Measurements from ENCODE around the gene PEX1.
"Not testable (repeated sequence)": the region's sequence is repeated elsewhere in the genome, so short reads cannot be mapped to it uniquely, and the experiment has no call there.

Gene PEX1

DNA sequence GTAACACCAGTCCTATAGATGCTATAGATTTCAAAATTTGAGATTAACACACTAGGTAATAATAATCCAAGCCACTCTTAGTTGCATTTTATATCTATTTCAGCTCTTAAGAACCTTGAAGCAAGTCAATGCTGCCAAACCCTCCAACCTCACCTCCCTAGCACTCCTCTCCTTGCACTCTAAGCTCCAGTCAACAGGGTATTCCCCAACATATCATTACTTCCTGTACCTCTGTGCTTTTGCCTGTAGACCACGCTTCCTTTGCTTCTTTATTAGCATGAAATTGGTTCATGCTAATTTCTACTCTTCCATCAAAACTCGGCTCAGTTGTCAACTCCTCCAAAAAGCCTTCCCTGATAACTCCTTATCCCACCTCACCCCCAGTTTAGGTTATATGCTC, 24.6 kb downstream of the PEX1 start:
- no peak for DNase-seq

DNA sequence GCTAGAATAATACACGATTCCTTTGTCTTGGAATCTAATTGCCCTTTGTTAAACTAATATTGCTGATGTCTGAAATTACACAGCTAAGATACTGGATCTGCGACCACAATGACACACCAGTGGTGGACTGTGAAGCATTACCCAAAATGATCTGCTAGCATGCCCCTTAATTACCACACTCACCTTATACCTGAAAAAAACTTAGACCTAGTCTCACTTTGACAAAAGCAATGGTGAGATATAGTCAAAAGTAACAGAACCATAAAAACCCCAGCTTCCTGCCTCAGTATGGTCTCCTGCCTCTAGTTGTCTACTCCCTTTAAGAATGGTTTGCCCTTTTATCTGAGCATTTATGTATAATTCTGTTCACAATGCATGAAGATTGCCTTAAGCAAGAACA, 29.8 kb downstream of the PEX1 start:
- DNase-seq = no peak

DNA sequence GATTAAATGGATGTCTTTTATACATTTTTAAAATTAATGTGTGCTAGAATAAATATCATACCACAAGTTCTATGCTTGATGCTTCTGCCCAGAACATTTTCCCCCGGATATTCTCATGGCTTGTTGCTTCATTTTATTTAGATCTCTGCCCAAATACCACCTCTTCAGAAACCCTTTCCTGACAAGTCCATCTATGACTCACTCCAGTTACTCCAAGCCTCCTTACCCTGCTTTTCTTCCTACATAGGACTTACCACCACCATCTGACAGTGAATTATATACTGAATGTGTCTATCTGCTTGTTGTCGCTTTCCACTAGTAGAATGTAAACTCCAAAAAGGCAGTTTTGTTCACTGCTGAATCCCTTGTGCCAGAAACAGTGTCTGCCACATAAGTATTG, 31.4 kb downstream of the PEX1 start:
- DNase-seq = no peak

DNA sequence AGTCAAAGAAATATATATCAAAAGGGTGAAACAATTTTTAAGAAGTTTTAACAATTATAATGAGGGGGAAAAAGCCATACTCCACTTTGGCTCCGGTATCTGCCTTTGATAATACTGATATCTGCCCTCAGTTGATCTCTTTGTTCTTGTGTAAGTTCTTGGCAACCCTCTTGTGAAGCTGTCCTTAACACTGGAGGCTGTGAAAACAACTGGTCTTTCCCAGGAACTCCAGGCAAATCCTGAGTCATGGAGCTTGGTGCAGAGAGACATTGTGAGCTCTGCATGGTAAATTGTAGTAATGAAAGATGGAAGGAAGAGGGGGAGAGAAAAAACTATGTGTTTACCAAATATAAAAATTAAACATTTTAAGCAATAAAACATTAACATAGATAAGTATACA, 38.7 kb downstream of the PEX1 start:
- no peak for DNase-seq

DNA sequence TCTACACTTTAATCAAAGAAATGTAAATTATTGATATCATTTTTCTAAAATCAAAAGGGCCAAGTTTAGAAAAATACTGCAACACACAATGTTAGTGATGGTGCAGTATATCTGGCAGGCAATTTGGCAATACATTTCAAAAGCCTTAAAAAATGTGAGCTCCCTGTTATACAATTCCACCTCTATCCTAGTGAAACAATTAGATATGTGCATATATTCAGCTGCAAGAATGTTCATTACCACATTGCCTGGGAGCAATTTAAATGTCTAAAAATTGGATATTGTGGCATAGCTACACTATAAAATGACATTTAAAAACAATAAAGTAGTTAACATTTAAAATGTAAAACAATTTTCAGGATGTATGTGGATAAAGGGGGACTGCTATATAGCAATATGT, 40.5 kb downstream of the PEX1 start:
- DNase-seq = no peak

DNA sequence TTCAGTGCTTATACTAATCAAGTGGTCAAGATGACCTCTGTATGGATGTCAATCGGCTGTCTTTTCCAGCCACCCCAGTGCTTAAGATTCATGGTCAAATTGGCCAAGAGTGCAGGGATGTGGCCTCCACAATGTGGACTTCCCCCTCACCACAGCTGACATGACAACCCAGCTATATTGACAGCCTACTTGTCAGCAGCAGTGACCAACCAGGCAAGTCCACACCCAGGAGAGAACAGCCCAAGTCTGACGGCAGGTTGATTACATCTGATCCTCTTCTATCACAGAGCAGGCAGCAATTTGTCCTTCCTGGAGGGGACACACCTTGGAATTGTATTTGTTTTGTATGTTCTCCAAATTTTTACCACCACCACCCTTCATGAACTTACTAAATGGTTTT, 42.3 kb downstream of the PEX1 start:
- DNase-seq = no peak

DNA sequence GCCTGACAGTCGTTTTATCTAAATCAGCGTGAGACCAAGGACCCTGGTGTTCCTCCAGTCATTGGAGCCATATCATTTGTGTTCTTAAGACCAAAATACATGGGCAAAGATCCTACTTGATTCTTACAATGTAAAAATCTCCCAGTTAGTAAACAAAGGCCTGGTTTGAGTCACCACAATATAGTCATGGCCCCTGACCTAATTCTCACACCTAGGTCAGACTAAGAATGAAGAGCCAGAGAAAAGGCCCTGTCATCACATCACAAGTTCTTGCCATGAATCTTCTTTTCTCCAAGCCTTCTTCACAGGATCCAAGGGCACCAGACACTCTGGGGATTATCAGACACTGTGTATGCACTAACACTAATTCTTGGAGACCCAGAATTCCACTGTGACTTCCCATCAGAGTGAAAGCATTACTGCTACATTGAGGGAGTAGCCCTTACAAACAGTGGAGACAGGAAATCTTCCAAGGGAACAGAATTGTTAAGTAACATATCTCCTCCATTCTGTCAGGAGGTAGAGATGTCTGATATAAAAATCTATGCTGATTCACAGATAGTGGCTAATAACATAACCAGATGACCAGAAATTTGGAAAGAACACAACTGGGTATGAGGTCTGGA, 42.9 kb downstream of the PEX1 start:
- DNase-seq = no peak

DNA sequence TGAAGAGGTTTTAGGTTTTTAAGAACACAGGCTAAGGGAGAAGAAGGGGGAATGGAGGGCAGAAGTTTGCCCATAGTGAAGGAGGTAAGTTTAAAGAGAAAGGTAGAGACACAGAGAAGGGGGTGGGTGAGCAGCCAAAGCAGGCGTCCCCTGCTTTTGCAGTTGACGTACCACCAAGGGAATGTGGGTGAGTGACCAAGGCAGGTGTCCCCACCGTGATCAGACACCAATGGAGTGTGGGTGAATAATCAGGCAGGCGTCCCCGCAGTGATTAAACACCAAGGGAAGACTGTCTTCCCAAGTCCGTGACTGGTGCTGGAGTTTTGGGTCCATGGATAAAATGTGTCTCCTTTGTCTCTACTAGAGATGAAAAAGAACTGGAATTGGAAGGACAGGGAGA, 44.1 kb downstream of the PEX1 start:
- DNase-seq = not testable (repeated sequence)

DNA sequence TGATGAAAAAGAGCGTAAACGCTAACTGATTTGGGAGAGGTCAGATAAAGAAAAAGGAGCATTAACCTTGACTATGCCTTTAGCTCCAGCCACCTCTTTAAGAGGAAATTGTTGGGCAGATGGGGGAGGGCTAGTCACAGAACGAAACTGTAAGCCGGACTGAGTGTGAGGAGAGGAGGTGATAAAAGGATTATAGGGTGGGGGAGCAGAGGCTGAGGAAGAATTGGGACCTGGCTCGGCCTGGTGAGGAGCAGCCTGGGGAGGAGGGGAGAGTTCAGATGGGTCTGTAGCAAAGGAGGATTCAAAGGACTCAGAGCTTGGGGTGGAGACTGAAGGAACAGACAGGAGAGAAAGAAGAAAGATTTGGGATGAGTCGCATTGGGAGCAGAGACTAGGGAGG, 44.7 kb downstream of the PEX1 start:
- DNase-seq = not testable (repeated sequence)

DNA sequence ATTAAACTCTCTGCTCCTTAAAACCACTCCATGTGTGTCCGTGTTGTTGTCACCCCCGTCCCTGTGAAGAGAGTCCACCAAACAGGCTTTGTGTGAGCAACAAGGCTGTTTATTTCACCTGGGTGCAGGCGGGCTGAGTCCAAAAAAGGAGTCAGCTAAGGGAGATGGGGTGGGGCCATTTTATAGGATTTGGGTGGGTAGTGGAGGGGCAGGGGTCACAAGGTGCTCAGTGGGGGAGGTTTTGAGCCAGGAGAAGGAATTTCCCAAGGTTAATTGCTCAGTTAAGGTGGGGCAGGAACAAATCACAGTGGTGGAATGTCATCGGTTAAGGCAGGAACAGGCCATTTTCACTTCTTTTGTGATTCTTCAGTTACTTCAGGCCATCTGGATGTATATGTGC, 49.2 kb downstream of the PEX1 start:
- not testable (repeated sequence) for DNase-seq

DNA sequence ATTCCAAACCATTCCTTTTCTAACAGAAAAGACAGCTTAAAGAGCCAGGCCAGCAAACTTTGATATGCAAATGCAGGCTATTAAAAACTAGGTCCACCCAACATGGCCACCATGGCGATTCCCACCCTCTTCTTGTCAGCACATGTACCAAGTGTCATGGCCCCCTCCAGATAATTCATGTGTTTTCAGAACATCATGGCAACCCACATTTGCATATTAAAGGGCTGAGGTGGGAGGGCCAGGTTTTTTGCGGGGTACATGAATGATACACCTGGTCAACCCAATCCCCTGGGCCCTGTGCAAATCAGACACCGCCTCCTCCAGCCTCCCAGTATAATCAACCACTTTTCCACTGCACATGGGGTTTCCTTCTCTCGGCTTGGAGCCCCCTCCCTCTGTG, 49.6 kb downstream of the PEX1 start:
- DNase-seq = no peak

DNA sequence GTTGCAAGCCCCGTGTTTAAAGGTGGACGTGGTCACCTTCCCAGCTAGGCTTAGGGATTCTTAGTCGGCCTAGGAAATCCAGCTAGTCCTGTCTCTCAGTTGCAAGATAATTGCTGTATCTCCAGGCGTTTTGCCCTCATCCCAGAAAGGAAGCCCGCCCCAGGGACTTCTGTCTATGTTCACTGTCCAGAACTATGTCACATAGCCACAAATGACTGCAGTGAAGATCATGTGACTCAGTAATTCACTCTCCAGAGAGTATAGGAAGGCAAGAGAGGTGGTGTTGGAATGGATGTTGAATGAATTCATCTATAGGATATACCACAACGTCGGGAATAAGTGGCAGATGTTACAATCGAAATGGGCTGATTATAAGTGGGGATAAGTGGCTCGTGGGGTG, 50.2 kb downstream of the PEX1 start:
- no peak for DNase-seq

DNA sequence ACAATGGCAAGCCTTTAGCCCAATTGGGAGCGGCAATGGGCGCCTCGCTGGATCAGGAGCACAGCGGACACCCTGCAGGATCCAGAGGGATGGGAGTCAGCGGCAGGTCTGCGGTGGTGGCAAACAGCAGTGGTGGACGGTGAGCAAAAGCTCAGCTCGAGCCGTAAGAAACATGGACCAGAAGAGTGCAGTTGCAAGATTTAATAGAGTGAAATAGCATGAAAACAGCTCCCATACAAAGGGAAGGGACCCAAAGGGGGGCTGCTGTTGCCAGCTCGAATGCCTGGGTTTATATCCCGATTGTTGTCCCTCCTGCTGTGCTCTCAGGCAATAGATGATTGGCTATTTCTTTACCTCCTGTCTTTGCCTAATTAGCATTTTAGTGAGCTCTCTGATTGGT, 50.6 kb downstream of the PEX1 start, which contains the start of gene ERVW-1:
Gene ERVW-1 (minus strand): TSS at position 266 of the 400 bp plus-strand sequence. CDS start 7,565 bp downstream, outside the sequence.
- DNase-seq = not testable (repeated sequence)

DNA sequence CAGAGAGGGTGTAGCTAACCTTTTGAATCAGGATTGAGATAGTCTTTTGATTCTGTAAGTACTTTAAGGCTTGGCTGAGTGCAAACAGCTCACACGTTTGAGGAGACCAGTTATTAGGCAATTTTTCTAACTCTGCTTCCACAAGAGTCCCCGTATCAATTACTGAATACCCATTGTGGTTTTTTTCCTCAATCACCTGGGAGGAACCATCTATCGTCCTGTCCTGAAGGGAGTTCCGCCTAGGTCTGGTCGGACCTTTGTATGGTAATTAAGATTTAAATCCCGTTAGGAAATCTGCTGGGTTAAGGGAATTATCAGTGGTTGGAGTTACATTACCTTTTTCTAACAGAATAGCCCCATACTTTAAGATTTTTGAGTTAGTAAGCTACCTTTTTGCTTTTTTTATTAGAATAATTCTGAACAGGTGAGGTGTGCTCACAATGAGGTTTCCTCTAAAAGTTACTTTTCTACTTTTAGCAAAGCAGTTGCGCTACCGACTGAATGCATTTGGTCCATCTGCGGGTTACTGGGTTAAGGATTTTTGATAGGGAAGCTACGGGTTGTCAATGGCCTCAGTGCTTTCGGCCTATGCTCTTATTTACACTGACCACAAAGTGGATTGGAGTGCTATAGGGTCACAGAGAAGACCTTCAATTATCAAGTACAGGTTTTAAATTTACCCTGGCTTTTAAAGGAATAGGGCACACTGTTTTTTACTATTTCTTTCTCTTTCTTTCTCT, 52.3 kb downstream of the PEX1 start:
- DNase-seq = not testable (repeated sequence)

DNA sequence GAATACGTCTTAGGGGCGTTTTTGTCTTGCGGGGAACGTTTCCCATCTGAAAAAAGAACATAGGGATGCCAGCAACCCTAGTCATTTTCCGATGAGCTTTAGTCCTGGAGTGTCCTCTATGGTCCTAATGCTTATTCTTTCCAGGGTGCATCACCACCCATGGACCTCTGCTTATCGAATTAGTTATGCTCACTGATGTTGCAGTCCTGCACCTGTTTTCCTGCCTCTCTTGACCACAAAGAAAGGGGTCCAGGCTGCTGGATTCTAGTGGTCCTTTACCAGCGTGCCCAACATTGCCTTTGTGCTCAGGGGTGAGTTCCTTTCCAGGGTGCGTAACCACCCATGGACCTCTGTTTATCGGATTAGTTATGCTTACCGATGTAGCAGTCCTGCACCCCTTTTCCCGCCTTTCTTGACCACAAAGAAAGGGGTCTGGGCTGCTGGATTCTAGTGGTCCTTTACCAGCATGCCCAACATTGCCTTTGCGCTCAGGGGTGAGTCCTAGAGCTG, 53.0 kb downstream of the PEX1 start:
- DNase-seq = not testable (repeated sequence)

DNA sequence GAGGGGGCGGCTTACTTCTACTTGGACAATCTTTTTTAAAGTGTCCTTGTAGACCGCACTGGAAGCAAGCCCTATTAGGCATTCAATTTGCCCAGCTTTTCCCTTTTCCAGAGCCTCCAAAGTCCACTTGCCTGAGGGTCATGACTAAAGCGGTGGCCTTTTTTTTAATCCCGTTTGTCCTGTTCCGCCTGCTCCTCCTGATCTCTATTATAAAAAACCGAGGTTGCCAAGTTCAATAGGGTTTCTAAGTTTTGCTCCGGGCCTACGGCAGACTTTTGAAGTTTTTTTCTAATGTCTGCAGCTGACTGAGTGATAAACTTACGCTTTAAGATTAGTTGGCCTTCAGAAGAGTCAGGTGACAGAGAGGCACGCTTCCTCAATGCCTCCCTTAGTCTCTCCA, 54.3 kb downstream of the PEX1 start:
- DNase-seq = not testable (repeated sequence)

DNA sequence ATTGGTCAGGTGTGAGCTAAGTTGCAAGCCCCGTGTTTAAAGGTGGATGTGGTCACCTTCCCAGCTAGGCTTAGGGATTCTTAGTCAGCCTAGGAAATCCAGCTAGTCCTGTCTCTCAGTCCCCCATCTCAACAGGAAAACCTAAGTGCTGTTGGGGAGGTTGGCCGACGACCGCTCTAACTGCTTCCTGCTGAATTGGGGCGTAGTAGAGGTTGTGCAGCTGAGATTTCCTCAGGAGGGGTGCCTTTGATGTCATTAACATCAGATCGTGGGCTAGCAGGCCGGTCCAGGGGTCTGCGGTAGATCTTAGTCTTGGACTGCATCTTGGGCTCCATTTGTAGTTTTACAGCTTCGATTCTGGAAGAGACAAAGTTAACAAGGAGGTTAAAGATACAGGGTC, 59.7 kb downstream of the PEX1 start:
- not testable (repeated sequence) for DNase-seq

DNA sequence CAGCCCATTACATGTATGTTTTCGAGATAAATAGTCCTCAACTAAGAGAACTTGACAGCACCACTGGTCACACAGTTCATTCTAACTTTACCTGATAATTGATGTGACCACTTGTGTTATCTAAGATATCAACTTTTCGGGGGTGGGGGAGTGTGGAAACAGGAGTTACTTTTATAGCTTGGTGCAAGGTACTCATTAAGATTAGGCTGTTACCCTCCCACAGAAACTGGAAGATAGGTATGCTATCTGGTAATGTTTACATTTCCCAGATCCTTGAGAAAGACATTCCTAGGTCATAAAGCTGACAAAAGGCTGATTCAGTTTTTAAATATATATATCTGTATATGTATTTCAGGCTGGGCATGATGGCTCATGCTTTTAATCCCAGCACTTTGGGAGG, 61.6 kb downstream of the PEX1 start:
- no peak for DNase-seq

DNA sequence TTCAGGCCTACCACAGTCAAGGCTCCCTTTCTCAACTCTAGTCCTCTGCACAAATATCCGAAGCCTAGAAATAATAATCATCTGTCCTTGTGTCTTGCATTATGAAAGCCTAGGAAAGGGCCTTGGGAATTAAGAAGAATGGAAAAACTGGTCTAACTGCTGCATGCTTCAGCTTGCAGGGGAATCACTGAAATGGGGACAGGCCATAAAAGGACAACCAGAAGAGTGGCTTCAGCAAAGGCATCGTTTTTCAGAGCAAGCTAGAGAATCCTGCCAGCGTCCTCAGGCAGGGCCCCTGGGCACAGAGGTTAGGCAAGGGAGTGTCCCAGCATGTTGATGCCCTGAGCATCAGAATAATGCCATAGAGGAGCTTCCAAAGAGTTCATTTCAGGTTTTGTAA, 63.8 kb downstream of the PEX1 start:
- DNase-seq = no peak

DNA sequence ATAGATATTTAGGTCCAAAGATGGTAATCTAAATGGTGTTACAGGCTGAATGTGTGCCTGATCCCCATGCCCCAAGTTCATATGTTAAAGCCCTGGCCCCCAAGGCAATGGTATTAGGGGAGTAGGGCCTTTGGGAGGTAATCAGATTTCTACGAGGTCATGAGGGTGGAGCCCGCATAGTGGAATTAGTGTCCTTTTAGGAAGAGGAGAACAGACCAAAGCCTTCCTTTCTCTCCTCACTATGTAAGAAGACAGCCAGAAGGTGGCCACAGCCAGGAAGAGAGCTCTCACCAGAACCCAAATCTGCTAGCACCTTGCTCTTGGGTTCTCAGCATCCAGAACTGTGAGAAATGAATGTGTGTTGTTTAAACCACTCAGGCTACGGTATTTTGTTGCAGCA, 65.8 kb downstream of the PEX1 start:
- no peak for DNase-seq

DNA sequence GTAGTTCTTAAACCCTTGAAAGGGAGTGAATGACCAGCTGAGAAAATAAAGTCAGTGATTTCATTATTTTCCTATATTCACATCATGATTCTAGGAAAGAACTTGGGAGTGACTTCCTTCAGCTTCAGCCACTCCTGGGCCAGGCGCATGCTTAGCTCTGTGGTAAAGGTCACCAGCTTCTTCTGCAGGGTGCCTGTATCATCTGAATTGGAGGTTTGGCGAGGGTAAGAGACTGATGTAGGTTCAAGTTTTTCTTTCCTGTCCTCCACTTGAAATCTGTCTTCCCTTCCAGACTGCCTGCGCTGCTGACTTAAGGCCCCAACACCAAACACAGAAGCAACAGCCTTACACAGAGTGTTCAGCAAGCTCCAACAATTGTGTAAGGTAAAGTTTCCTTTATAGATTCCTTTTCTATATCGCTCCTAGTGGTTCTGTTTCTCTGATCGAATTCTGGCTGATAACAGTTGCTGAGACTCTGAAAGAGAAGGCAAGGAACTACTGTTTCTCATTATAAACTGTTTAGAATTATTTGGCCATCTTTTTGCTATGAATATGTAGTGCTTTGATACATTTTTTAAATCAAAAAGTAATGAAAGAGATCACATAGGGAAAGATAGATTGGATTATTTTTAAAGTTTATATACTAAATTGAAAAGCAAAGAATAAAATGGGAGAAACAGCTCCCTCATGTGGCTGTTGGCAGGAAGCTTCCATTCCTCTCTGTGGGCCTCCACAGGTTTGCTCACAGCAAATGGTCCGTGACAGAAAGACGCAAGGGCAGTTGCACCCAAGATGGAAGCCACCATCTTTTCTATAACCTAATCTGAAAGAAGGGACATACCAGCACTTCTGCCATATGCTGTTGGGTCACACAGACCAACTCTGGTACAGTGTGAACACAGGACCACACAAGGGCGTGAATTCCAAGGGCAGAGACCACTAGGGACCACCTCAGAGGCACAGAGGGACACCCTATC, 67.0 kb downstream of the PEX1 start:
- DNase-seq = peak; percentile 41

DNA sequence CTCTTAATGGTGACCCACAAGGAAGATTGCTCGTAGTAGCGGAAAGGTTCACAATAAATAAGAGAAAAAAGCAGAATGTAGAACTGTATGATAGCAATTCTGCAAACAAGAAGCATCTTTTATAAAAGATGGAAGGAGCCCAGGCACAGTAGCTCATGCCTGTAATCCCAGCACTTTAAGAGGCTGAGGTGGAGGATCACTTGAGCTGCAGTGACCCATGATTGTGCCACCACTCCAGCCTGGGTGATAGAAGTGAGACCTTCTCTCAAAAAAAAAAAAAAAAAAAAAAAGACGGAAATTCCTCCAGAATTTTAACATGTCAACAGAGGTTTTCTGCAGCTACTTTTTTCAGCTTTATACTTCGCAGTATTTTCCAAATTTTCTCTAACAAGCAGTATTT, 67.8 kb downstream of the PEX1 start:
- no peak for DNase-seq

DNA sequence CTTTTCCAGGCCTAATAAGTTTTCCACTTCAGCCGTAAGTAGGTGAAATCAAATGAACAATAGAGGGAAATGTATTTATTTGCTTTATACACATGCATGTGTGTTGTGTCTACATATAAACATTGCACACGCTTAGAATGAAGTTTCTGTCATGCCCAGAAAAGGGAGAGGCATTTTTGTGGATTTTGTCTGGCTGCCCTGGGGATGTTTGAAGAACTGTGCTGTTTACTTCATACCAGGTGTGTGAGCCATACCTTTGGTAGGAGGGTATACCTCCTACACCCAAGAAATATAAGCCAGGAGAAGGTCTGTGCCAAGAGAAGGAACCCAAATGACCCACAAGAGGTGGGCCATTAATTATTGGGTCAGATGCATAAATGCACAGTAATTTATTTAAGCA, 68.2 kb downstream of the PEX1 start:
- DNase-seq = no peak
